GM18520 (cell line): ENCODE results near the gene TGFBRAP1.
A peak's percentile ranks its signal among the peaks of the same experiment; 100 is the strongest.
"Not testable (repeated sequence)": the region's sequence is repeated elsewhere in the genome, so short reads cannot be mapped to it uniquely, and the experiment has no call there.

Experiments used
- ATAC-seq: cut with Tn5 transposase; IDR thresholded peaks from one replicate; pipeline ENCODE4 v1.9.1; 2021; ENCODE audit not compliant: unreplicated experiment

TGFBRAP1 gene

DNA sequence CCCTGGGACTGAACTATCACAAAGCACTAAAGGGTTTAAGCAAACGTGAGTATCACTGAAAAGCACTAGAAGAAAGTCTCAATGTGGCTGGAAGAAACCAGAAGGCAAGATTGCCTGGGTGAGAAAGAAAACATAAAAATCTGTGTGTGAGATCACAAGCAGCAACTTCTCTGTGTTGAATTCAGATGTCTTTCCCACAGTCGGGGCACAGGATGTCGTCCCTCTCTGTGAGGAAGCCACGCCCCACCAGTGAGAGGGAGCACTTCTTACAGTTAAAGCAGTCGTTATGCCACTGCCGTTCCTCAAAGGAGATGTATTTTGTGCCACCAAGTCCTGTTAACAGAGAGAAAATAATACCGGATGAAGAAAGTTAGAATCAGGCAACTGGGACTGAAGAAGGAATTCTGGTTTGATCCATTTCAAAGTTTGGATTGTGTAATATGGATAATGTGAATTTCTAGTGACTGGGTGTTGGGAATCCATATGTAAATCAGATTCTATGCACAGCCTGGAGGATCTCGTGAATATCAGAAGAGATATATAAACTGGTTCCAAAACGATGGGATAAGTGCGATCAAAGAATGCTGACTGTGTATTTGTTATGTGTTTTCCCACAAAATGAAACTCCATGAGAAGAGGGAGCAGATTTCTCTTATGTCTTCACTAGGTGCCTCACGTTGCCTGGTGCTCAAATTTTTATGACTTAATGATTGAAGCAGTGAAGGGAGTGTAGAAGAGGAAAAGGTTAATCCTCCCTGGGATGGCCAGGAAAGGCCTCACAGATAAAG lies 31.8 kb upstream of the TGFBRAP1 start:
- no peak for ATAC-seq

GRCh38 chr2:105358593-105358992 lies 29.1 kb upstream of the TGFBRAP1 start:
- no peak for ATAC-seq

GRCh38 chr2:105357122-105357521 lies 27.6 kb upstream of the TGFBRAP1 start:
- ATAC-seq = no peak

- ATAC-seq = no peak
Measured at GRCh38 chr2:105344704-105345345, 15.3 kb upstream of the TGFBRAP1 start.

GRCh38 chr2:105339414-105339813 lies 9.9 kb upstream of the TGFBRAP1 start:
- ATAC-seq = no peak

DNA sequence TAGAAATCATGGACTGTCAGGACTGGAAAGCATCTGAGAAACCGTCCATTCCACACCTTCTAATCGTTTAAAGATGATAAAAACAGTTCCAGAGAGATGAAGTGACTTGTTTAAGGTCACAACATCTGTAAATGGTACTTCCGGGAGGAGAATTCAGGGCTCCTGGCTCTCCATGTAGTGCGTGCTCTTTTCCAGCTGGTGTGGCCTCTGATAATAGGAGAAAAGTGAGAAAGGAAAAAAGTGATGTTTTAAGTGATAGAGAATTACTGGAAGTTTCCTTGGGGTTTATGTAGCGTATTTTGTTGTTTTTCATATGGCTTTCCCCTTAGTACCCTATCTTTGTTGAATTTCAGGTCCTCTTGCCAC lies 8.5 kb upstream of the TGFBRAP1 start:
- ATAC-seq = no peak

DNA sequence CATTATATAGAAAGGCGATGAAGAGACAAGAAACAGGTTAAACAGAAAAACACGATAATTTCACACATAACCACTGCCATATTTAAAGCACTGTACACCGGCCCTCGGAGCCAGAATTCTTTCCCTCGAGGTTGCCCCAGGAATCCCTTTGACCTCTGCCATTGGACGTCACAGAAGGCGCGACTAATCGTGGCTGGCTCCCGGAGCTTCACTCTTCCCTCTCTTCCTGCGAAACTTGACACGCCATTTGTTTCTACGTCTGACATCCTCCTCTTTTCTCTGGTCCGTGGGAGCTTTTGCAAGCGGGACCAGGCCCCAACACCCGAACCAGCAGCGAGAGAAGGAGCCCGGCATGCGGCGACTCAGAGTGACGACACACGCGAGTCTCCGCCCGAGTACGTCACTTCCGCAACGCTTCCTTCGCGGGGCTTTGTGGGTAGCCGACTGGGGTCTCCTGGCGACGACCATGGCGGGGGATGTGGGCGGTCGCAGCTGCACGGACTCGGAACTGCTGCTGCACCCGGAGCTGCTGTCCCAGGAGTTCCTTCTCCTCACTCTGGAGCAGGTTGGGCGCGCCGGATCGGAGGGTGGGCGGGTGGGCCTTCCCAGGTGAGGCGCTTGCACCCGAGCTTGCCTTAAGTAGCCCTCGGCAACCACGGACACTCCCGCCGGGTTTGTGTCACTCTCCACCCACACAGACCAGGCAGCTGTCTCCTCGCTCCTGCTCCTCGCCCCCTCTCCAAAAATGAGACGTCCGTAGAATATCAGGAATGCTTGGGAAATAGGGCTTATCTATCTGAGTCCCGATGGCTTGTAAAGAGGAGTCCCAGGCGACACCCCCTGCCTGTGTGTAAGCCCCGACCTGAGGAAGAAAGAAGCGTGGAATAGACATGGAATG lies 7.8 kb upstream of the TGFBRAP1 start, which contains the start of gene C2orf49:
Gene C2orf49 (plus strand): TSS at position 419 of the 898 bp plus-strand sequence. CDS start 48 bp downstream, at position 467.
- ATAC-seq = peak; percentile 73

DNA sequence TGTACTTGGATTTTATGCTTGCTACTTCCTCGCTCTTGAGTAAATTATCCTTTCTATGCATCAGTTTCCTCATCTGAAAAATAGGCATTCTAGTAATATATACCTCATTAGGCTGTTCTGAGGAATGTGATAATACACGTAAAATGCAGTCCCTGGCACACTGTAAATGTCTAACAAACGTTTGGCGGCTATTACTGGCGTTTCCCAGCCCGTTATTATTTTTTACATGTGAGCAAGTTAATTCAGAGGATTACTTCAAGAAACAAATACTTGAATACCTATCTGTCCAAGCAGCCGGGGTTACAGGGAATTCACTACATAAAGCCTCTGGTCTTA lies 7.2 kb upstream of the TGFBRAP1 start:
- ATAC-seq = no peak

- no peak for ATAC-seq
Measured at GRCh38 chr2:105335469-105335868, 5.9 kb upstream of the TGFBRAP1 start.

GRCh38 chr2:105334211-105334610 lies 4.7 kb upstream of the TGFBRAP1 start:
- no peak for ATAC-seq

DNA sequence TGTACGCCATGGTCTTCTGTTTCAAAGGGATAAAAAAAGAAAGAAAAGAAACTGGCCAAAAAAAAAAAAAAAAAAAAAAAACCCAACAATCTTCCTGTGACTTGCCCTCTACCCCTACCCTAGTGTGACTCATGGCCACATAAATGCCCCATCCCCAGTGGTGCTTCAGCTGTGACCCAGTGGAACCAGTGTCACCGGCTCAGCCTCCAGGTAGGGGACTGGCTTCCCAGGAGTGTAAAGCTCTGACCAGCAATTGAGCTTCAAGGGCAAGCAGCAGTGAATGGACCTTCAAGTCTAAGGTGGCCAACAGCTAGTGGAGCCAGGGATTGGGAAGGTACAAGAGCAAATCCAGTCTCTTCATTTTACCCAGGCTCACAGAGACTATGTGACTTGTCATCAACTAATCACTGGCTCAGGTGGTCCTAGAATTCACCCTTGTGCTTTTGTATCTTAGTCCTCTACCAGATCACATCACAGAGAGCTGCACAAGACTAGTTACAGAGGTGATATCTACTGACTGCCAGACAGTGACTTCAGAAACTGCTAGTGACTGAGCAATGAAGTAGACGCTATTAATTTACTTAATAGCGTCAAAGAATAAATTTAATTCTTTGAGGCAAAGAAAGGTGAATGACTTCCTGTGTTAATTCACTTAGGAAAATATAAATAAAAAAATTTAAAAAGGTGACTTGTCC lies 1.3 kb upstream of the TGFBRAP1 start:
- ATAC-seq = no peak

DNA sequence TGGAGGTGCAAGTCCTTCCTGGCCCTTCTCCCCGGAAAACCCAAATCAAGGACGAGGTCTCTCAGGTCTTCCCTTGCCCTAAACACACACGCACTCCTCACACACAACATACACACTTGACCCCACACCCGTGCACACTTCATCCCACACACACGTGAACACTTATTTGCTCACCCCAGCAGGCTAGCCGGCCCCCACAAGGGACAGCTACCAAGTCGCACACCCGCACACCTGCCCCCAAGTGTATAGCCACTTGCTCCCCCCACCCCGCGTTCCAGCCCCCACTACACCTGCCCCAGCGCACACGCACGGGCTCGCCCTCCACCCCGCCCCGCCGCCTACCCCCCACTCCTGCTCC lies 359 bp downstream of the TGFBRAP1 start:
- ATAC-seq = no peak

DNA sequence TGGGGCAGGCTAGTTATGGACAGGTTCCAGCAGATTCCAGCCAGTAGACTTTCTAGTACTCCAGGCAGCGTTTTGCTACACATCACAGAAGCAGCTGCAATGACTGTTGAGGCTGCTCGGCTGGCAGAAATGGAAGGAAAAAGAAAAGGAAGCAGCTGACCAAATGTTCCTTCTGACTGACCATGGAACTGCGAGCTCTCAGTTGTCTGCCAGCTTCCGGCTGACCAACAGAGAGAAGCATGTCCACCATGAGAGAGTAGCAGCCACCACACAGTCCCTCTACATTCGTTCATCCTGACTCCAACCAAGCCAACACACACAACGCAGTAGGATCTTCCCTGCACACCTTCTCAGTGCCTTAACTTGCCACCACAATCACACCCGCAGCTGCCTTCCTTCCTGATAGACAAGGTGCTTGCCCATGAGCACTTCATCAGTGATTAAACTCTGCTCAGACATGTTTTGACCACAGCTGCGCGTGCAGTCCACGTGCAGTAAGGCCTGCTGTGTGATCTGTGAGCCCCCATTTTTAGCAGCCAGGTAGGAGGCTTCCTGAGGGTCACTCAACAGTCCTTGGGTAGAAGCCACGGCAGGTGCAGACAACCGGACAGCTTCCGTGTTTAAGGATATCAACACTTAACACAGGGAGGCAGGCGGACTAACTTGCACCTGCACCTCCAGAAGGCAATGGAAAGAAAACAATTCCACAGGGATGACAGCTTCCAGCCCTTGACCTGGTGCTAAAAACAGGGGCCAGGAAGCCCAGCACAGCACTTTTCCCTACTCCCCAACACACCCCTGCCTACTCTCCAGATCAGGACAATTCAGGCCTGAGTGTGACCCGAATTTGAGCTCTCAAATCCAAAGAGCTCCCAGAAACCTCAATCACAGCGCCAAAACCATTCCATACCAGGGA lies 996 bp downstream of the TGFBRAP1 start:
- no peak for ATAC-seq

GRCh38 chr2:105327690-105328089 lies 1.8 kb downstream of the TGFBRAP1 start:
- ATAC-seq = no peak

- ATAC-seq = not testable (repeated sequence)
Measured at GRCh38 chr2:105327271-105327670, 2.3 kb downstream of the TGFBRAP1 start.

DNA sequence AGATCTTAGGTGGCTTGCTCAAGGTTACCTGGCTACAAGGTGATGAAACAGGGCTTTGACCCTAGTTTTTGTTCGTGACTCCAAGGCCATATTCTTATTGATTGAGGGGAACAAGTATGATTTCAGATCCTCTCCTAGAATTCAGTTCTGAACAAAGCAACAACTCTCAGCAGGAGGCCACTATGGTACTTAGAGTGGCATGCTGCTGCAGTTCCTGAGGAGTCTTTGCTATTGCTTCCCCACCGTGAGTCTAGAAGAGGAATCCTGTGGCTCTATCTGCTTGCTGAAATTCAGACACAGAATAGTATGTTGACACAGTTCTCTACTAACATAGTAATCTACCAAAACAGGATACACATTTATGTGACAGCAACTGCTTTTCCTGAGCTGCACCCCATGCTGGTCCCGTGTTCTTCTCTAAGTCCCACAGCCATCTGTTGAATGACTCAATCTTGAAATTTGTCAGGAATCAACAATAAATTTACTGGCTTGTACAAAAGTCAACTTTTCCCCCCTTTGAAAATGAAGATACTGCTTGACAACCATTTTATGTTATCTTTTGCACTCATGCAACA lies 4.1 kb downstream of the TGFBRAP1 start:
- ATAC-seq = no peak

- ATAC-seq = no peak
Measured at GRCh38 chr2:105324732-105325131, 4.8 kb downstream of the TGFBRAP1 start.

GRCh38 chr2:105324101-105324500 lies 5.4 kb downstream of the TGFBRAP1 start:
- ATAC-seq = no peak

GRCh38 chr2:105323111-105323510 lies 6.4 kb downstream of the TGFBRAP1 start:
- ATAC-seq = no peak
